CD4-positive, alpha-beta T cell (primary cell): Measurements from ENCODE around the gene SH2D5. TPM values are rescaled to one million over a fixed set of nuclear protein-coding genes. Genes with fewer than 3 reads are reported as not detected.

ENCODE experiments used
- ATAC-seq: fragments of 200-7000 bp; cut with Tn5 transposase; one replicate; pipeline ENCODE4 v1.10.0; 2022; ENCODE audit warnings: mild to moderate bottlenecking; ENCODE audit not compliant: poor library complexity
- CTCF ChIA-PET: fragments of 350-600 bp; sonication (Branson Sonifier 250); formaldehyde crosslinking; loops from one replicate; lab custom pipeline; 2021; ENCODE audit warnings: antibody characterized with exemption, inconsistent platforms; lab: Charles Lee
- POLR2A ChIA-PET: fragments of 350-600 bp; sonication (Branson Sonifier 250); formaldehyde crosslinking; loops from one replicate; lab custom pipeline; 2021; ENCODE audit warnings: antibody characterized with exemption, inconsistent platforms; lab: Charles Lee
- DNase-seq, 14 experiments: peaks; one replicate each; pipeline ENCODE4 v3.0.0-alpha.2; 2013 to 2020; ENCODE audit warnings: mixed read lengths in 2 of 14
- H3K27ac ChIP-seq, 2 donors: one replicate each; pipeline versions ENCODE4 v1.5.1 to v1.7.0; 2013; ENCODE audit warnings: low read length in 2 of 2, low read depth in 1 of 2, mild to moderate bottlenecking in 1 of 2
- H3K27me3 ChIP-seq, 2 experiments: 1 replicate in 1 of 2; 2 replicates in 1 of 2; pipeline versions ENCODE4 v1.6.1 to v1.7.0; 2013; ENCODE audit warnings: low read length in 2 of 2, control low read depth in 1 of 2, mild to moderate bottlenecking in 1 of 2, moderate library complexity in 1 of 2; ENCODE audit not compliant: insufficient read depth in 2 of 2, control insufficient read depth in 1 of 2
- H3K36me3 ChIP-seq: one replicate; pipeline ENCODE4 v1.6.1; 2013; ENCODE audit warnings: low read length, control low read depth; ENCODE audit not compliant: insufficient read depth
- H3K4me1 ChIP-seq: one replicate; pipeline ENCODE4 v1.6.1; 2013; ENCODE audit warnings: low read length, control low read depth; ENCODE audit not compliant: insufficient read depth
- H3K4me3 ChIP-seq: one replicate; pipeline ENCODE4 v1.5.1; 2013; ENCODE audit warnings: mild to moderate bottlenecking, low read length, moderate library complexity
- H3K9me3 ChIP-seq, 2 experiments: 1 replicate in 1 of 2; 2 replicates in 1 of 2; pipeline versions ENCODE4 v1.6.1 to v1.7.0; 2013; ENCODE audit warnings: low read length in 2 of 2, mild to moderate bottlenecking in 2 of 2, control low read depth in 1 of 2, moderate library complexity in 1 of 2; ENCODE audit not compliant: control insufficient read depth in 1 of 2, insufficient read depth in 1 of 2
- H3K27ac Mint-ChIP-seq: one replicate; pipeline ENCODE4 v1.8.0; 2020; ENCODE audit warnings: mixed read lengths
- H3K27me3 Mint-ChIP-seq: one replicate; pipeline ENCODE4 v1.8.0; 2021; ENCODE audit warnings: mixed read lengths
- H3K36me3 Mint-ChIP-seq: one replicate; pipeline ENCODE4 v1.8.0; 2021; ENCODE audit warnings: low read depth, mixed read lengths
- H3K4me1 Mint-ChIP-seq: one replicate; pipeline ENCODE4 v1.8.0; 2021; ENCODE audit warnings: low read depth, mixed read lengths
- H3K4me3 Mint-ChIP-seq: one replicate; pipeline ENCODE4 v1.8.0; 2020; ENCODE audit warnings: mild to moderate bottlenecking, mixed read lengths
- H3K9me3 Mint-ChIP-seq: one replicate; pipeline ENCODE4 v1.8.0; 2020; ENCODE audit warnings: mixed read lengths
- CTCF ChIP-seq: fragments of 200-600 bp; IDR thresholded peaks from one replicate; pipeline ENCODE4 v1.8.0; 2022; ENCODE audit warnings: antibody characterized with exemption, mild to moderate bottlenecking
- intact Hi-C, 2 experiments: fragments of 100-400 bp; cut with DNase I in 1 of 2; cut with micrococcal nuclease in 1 of 2; formaldehyde crosslinking; loops; one replicate each; pipeline versions ENCODE4 v1.15.1 to v1.9.0; 2023 to 2025; cut with DNase I, micrococcal nuclease
- total RNA-seq, 174 experiments: library from RNA in 2 of 174; stranded (reverse) in 2 of 174; gene quantifications; one replicate each; pipeline ENCODE4 v1.2.3 and lab custom pipeline; 2021 to 2026

SH2D5 gene
- total RNA-seq, 2 experiments from 2014 or later: 0.08 TPM; not detected in 1

GRCh38 chr1:20731057-20731991, 1.2 kb downstream of the SH2D5 start:
- peaks cover 16% of the 10 kb centered on the region for H3K4me1 Mint-ChIP-seq
- peaks cover 24 to 30% of the 10 kb centered on the region in 2 experiments for H3K27me3 ChIP-seq
- H3K27ac Mint-ChIP-seq: no peak overlapping the region
- peaks cover 0 to 18% of the 10 kb centered on the region in 2 experiments for H3K9me3 ChIP-seq
- H3K4me3 ChIP-seq: peak overlapping the region; percentile 33
- ATAC-seq: peak; percentile 12
- peak in 3 of 14 experiments; percentile 9 to 43 (median 42) for DNase-seq
- TF ChIP-seq CTCF: no peak
- H3K36me3 ChIP-seq: no peaks in the 10 kb centered on the region
- CTCF ChIA-PET: interaction anchor here (1.6 kb wide), 1 partner anchor 34 kb away, joined by 5 read pairs; no protein-coding TSS in a partner anchor
- no peak overlapping the region for H3K27ac ChIP-seq
- peaks cover 32% of the 10 kb centered on the region for H3K4me1 ChIP-seq
- peaks cover 33% of the 10 kb centered on the region for H3K27me3 Mint-ChIP-seq
- no peaks in the 10 kb centered on the region for H3K9me3 Mint-ChIP-seq
- H3K36me3 Mint-ChIP-seq: no peaks in the 10 kb centered on the region
- intact Hi-C loops: loop anchor here in 1 of 2 experiments (5.0 kb wide), 1 partner anchor 56 kb away; the partner anchor contains the start of gene HP1BP3
- peak overlapping the region; percentile 84 for H3K4me3 Mint-ChIP-seq
- POLR2A ChIA-PET: interaction anchor here (1.1 to 3.7 kb wide), 2 partner anchors 13 to 56 kb away, joined by 3 to 21 read pairs; partner anchors contain the start of genes HP1BP3 and KIF17

GRCh38 chr1:20730690-20731056, 1.8 kb downstream of the SH2D5 start:
- no peak overlapping the region for H3K27ac Mint-ChIP-seq
- ChIA-PET POLR2A (interaction anchor here (0.6 to 3.7 kb wide), 3 partner anchors 13 to 59 kb away, joined by 3 to 21 read pairs (median 3); partner anchors contain the start of genes HP1BP3 and KIF17), CTCF (interaction anchor here (1.6 kb wide), 1 partner anchor 34 kb away, joined by 5 read pairs; no protein-coding TSS in a partner anchor)
- H3K27ac ChIP-seq: no peak overlapping the region
- no peaks in the 10 kb centered on the region for H3K36me3 Mint-ChIP-seq
- DNase-seq: no peak
- peaks cover 16% of the 10 kb centered on the region for H3K4me1 Mint-ChIP-seq
- intact Hi-C loops: loop anchor here in 1 of 2 experiments (5.0 kb wide), 1 partner anchor 57 kb away; the partner anchor contains the start of gene HP1BP3
- H3K4me3 ChIP-seq: no peak overlapping the region
- H3K27me3 Mint-ChIP-seq: peaks cover 33% of the 10 kb centered on the region
- peak overlapping the region; percentile 84 for H3K4me3 Mint-ChIP-seq
- peaks cover 0 to 18% of the 10 kb centered on the region in 2 experiments for H3K9me3 ChIP-seq
- no peak for TF ChIP-seq CTCF
- no peaks in the 10 kb centered on the region for H3K36me3 ChIP-seq
- H3K27me3 ChIP-seq: peaks cover 24 to 30% of the 10 kb centered on the region in 2 experiments
- H3K9me3 Mint-ChIP-seq: no peaks in the 10 kb centered on the region
- ATAC-seq: no peak
- H3K4me1 ChIP-seq: peaks cover 32% of the 10 kb centered on the region

- POLR2A ChIA-PET: interaction anchor here (0.5 to 3.7 kb wide), 3 partner anchors 57 to 473 kb away, joined by 3 to 21 read pairs (median 3); partner anchors contain the start of gene HP1BP3
- no peak overlapping the region for H3K27ac Mint-ChIP-seq
- intact Hi-C loops: loop anchor here in 1 of 2 experiments (5.0 kb wide), 1 partner anchor 57 kb away; the partner anchor contains the start of gene HP1BP3
- CTCF ChIA-PET: interaction anchor here (1.6 kb wide), 1 partner anchor 33 kb away, joined by 5 read pairs; no protein-coding TSS in a partner anchor
- peaks cover 16% of the 10 kb centered on the region for H3K4me1 Mint-ChIP-seq
- Histone ChIP-seq H3K27me3 (peaks cover 24 to 30% of the 10 kb centered on the region in 2 experiments), H3K4me1 (peaks cover 32% of the 10 kb centered on the region), H3K9me3 (peaks cover 0 to 18% of the 10 kb centered on the region in 2 experiments), H3K36me3 (no peaks in the 10 kb centered on the region), H3K27ac (no peak overlapping the region), H3K4me3 (no peak overlapping the region)
- DNase-seq: peak in 1 of 14 experiments; percentile 20
- H3K36me3 Mint-ChIP-seq: no peaks in the 10 kb centered on the region
- peaks cover 33% of the 10 kb centered on the region for H3K27me3 Mint-ChIP-seq
- H3K4me3 Mint-ChIP-seq: peak overlapping the region; percentile 78
- ATAC-seq: no peak
- no peaks in the 10 kb centered on the region for H3K9me3 Mint-ChIP-seq
- TF ChIP-seq CTCF: no peak
Measured at GRCh38 chr1:20729990-20730689, 2.4 kb downstream of the SH2D5 start.
